ENCODE measurements around the gene UCP1.
"Not testable (repeated sequence)": the region's sequence is repeated elsewhere in the genome, so short reads cannot be mapped to it uniquely, and the experiment has no call there.

UCP1 gene

DNA sequence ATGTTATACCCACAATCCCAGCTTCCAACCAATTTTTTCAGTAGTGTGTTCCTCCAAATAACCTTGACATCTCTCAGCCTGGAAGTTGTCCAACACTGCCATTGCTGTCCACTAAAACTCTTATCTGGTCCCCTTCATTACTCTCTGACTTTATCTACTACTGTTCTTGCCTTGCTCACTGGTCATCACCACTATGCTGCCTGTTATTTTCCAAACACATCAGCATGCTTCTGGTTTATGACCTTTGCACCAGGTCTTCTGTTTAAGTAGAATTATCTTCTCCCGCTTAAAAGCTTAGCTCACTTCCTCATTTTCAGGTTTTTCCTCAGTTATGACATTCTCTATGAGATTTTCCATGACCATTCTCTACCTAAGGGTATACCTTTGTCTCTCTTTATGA, 39.3 kb downstream of the UCP1 start:
- no peak for DNase-seq

DNA sequence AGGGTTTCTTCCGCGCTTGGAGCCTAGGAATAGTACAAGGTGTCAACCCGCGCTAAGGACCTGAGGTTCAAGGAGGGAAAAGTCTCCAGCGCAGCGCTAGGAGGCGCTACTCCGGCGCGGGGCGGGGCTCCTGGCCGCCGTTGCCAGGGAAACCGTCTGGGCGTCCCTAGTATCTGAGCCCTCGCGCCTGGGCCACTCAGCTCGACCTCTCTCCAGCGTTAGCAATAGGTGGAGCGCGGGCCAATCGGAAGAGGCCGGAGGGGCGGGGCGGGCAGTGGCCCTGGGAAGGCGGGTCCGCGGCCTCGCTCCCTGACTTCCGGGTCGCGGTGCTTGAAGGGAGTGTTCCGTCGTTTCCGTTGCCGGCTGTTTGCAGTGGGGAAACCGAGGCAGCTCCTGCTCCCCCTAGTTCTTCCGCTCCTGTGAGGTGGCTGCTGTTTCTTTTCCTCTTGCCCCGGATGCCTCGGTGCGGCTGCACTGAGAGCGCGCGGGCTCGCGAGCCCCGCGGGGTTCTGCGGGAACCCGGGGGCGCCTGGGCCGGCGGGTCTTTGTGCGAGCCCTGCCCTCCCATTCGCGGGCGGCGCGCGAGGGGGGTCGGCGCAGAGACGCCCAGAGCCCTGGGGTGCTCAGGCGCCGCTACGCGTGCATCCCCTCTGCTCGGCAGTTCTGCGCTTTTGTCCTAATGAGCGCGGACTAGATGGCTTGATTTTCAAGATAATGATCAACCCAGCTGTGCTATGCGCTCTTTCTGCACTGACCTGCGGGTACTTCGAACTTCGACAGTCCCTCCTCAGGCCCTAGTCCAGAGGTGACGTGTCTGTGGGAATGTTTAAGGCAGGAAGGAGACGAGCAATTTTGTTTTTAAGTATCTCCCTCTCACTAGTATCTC, 44.7 kb downstream of the UCP1 start, which contains the start of gene ELMOD2:
Gene ELMOD2 (plus strand): TSS at position 312 of the 886 bp plus-strand sequence. CDS start 1,261 bp downstream, outside the sequence.
- DNase-seq = peak; percentile 71

DNA sequence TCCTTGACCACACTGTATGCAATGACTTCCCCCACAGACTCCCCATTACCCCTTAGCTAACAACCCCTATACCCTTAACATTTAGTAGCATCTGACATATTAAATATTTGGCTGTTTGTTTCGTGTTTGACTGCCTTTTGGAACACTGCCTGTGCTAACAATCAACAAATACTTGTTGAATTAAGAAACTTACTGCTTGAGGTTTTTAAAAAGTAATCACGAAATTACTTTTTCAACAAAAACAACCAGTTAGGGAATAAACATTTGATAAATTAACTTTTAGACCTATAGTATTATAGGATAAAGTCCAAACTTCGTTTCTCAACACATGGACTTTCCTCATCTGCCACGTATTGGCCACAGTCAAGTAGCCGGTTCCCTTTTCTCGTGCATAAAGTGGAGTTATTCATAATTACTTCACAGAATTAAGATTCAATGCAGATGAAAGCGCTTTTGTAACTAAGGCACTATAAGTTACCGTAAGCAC, 45.3 kb downstream of the UCP1 start:
- no peak for DNase-seq

DNA sequence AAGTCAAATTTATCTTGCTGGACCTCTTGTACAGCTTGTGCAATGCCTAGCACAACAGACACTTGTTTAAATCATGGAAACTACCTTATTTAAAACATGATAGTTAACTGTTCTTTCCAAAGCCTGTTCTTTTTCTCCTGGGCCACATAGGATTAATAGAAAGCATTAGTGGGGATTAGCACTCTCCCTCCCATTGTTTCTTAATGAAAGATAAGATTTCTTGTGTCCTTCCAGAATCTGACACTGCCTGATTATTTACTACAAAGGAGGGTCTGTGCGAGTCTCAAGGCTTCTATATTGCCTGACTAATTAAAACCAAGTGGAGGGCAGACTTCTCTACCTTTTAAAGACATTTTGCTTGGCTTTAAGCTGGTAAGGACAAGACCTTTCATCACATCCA, 53.3 kb downstream of the UCP1 start:
- no peak for DNase-seq

DNA sequence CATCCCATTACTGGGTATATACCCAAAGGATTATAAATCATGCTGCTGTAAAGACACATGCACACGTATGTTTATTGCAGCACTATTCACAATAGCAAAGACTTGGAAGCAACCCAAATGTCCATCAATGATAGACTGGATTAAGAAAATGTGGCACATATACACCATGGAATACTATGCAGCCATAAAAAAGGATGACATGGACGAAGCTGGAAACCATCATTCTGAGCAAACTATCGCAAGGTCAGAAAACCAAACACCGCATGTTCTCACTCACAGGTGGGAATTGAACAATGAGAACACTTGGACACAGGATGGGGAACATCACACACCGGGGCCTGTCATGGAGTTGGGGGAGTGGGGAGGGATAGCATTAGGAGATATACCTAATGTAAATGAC, 55.0 kb downstream of the UCP1 start:
- DNase-seq = not testable (repeated sequence)
